DOHH2 (cell line): ENCODE data around the gene TOMM40L.
A peak's percentile ranks its signal among the peaks of the same experiment; 100 is the strongest.

Experiments
- H3F3A ChIP-seq: fragments of 200-600 bp; sonication (generic), shearing (Covaris generic); 2 replicates; pipeline ENCODE4 v1.6.0; 2016; ENCODE audit warnings: antibody characterized with exemption, mild to moderate bottlenecking; ENCODE audit not compliant: control insufficient read depth, insufficient read depth
- H3K27ac ChIP-seq: fragments of 200-600 bp; sonication (generic); 2 replicates; pipeline ENCODE4 v1.5.1; 2014; ENCODE audit warnings: low read depth, mild to moderate bottlenecking, low read length, moderate library complexity
- H3K27me3 ChIP-seq: fragments of 200-600 bp; sonication (generic); 2 replicates; pipeline ENCODE4 v1.6.1; 2014; ENCODE audit warnings: mild to moderate bottlenecking, low read length, mixed read lengths; ENCODE audit not compliant: control insufficient read depth
- H3K36me3 ChIP-seq: fragments of 200-600 bp; sonication (generic); 2 replicates; pipeline ENCODE4 v1.6.1; 2014; ENCODE audit warnings: mild to moderate bottlenecking, low read length, moderate library complexity, mixed read lengths; ENCODE audit not compliant: control insufficient read depth
- H3K4me1 ChIP-seq: fragments of 200-600 bp; sonication (generic); 2 replicates; pipeline ENCODE4 v1.6.1; 2014; ENCODE audit warnings: mild to moderate bottlenecking, low read length, mixed read lengths; ENCODE audit not compliant: control insufficient read depth
- H3K4me2 ChIP-seq: fragments of 200-600 bp; sonication (generic); 2 replicates; pipeline ENCODE4 v1.6.0; 2014; ENCODE audit warnings: mild to moderate bottlenecking, low read length, moderate library complexity
- H3K4me3 ChIP-seq: fragments of 200-600 bp; sonication (generic); 2 replicates; pipeline ENCODE4 v1.5.1; 2014; ENCODE audit warnings: mild to moderate bottlenecking, low read length, mixed read lengths
- H3K79me2 ChIP-seq: fragments of 200-600 bp; sonication (generic); 2 replicates; pipeline ENCODE4 v1.6.1; 2014; ENCODE audit warnings: mild to moderate bottlenecking, low read length, mixed read lengths; ENCODE audit not compliant: control insufficient read depth
- H3K9me2 ChIP-seq: fragments of 200-600 bp; sonication (generic); replicated peaks from 2 replicates; pipeline ENCODE4 v1.6.1; 2014; ENCODE audit warnings: mild to moderate bottlenecking, low read length, mixed read lengths; ENCODE audit not compliant: control insufficient read depth
- H3K9me3 ChIP-seq: fragments of 200-600 bp; sonication (generic); 2 replicates; pipeline ENCODE4 v1.6.1; 2014; ENCODE audit warnings: antibody characterized with exemption, low read length, mixed read lengths; ENCODE audit not compliant: control insufficient read depth, insufficient read depth
- H4K20me1 ChIP-seq: fragments of 200-600 bp; sonication (generic); 2 replicates; pipeline ENCODE4 v1.6.0; 2014; ENCODE audit warnings: low read depth, mild to moderate bottlenecking, antibody characterized with exemption, low read length, moderate library complexity; ENCODE audit not compliant: control insufficient read depth, insufficient read depth
- CTCF ChIP-seq: fragments of 200-600 bp; sonication (generic); IDR thresholded peaks from one replicate; pipeline ENCODE4 v1.5.1; 2014; ENCODE audit warnings: antibody characterized with exemption, mild to moderate bottlenecking, low read depth, low read length; ENCODE audit not compliant: poor library complexity, severe bottlenecking
- EZH2phosphoT487 ChIP-seq: fragments of 200-600 bp; sonication (generic); IDR thresholded peaks from 2 replicates; pipeline ENCODE4 v1.6.1; 2017; ENCODE audit warnings: borderline replicate concordance, mild to moderate bottlenecking, antibody characterized with exemption, low read length, moderate library complexity, mixed read lengths

Gene TOMM40L

GRCh38 chr1:161192476-161193465, 33.1 kb upstream of the TOMM40L start:
- Histone ChIP-seq H3K4me2 (no peak overlapping the region), H3K27me3 (no peaks in the 10 kb centered on the region), H3K4me1 (peaks cover 26% of the 10 kb centered on the region), H4K20me1 (no peaks in the 10 kb centered on the region), H3K9me2 (no peaks in the 10 kb centered on the region), H3K9me3 (no peaks in the 10 kb centered on the region), H3F3A (0 out of 2 replicates have a peak, but pooled peaks cover 3% of the 10 kb centered on the region), H3K4me3 (no peak overlapping the region), H3K79me2 (no peaks in the 10 kb centered on the region), H3K36me3 (no peaks in the 10 kb centered on the region), H3K27ac (no peak overlapping the region)
- TF ChIP-seq EZH2phosphoT487 = no peak
- peak; percentile 86 for TF ChIP-seq CTCF

- H3K79me2 ChIP-seq = no peaks in the 10 kb centered on the region
- no peaks in the 10 kb centered on the region for H3K36me3 ChIP-seq
- no peaks in the 10 kb centered on the region for H3K27me3 ChIP-seq
- TF ChIP-seq CTCF (no peak), EZH2phosphoT487 (no peak)
- H3F3A ChIP-seq = 0 out of 2 replicates have a peak, but pooled peaks cover 3% of the 10 kb centered on the region
- no peaks in the 10 kb centered on the region for H3K9me3 ChIP-seq
- no peaks in the 10 kb centered on the region for H3K9me2 ChIP-seq
- H3K4me3 ChIP-seq = no peak overlapping the region
- H3K4me2 ChIP-seq = no peak overlapping the region
- H4K20me1 ChIP-seq = no peaks in the 10 kb centered on the region
- H3K4me1 ChIP-seq = peaks cover 26% of the 10 kb centered on the region
- no peak overlapping the region for H3K27ac ChIP-seq
Observed at GRCh38 chr1:161193561-161194235, 32.2 kb upstream of the TOMM40L start.

- Histone ChIP-seq H3K9me2 (no peaks in the 10 kb centered on the region), H3K4me2 (peak overlapping the region; percentile 51)
Observed at GRCh38 chr1:161195171-161195570, 30.7 kb upstream of the TOMM40L start.

More at GRCh38 chr1:161195171-161195570, 30.7 kb upstream of the TOMM40L start:
- TF ChIP-seq EZH2phosphoT487 = no peak
- H4K20me1 ChIP-seq = no peaks in the 10 kb centered on the region
- no peaks in the 10 kb centered on the region for H3K9me3 ChIP-seq
- H3K27ac ChIP-seq = peak overlapping the region; percentile 34
- H3K27me3 ChIP-seq = no peaks in the 10 kb centered on the region
- H3K4me3 ChIP-seq = peak overlapping the region; percentile 31
- no peaks in the 10 kb centered on the region for H3K36me3 ChIP-seq
- no peaks in the 10 kb centered on the region for H3K79me2 ChIP-seq
- H3F3A ChIP-seq = 0 out of 2 replicates have a peak, but pooled peaks cover 3% of the 10 kb centered on the region
- H3K4me1 ChIP-seq = peaks cover 30% of the 10 kb centered on the region
